Stimulated activated CD8-positive, alpha-beta memory T cell treated with anti-CD3 and anti-CD28 coated beads, Interleukin-12 subunit alpha, Interleukin-12 subunit beta, amount 100 ng/mL, for 24 hours (primary cell): ENCODE measurements around the gene POMT2.

ENCODE experiments used
- DNase-seq: peaks from one replicate; pipeline ENCODE4 v3.0.0-alpha.2; 2020; ENCODE audit errors: extremely low read depth

Gene POMT2

GRCh38 chr14:77240336-77240915 lies 80.3 kb downstream of the POMT2 start:
- no peak for DNase-seq

- DNase-seq: no peak
Observed at GRCh38 chr14:77239412-77239811, 81.3 kb downstream of the POMT2 start.

GRCh38 chr14:77238996-77239395 lies 81.7 kb downstream of the POMT2 start:
- no peak for DNase-seq

DNA sequence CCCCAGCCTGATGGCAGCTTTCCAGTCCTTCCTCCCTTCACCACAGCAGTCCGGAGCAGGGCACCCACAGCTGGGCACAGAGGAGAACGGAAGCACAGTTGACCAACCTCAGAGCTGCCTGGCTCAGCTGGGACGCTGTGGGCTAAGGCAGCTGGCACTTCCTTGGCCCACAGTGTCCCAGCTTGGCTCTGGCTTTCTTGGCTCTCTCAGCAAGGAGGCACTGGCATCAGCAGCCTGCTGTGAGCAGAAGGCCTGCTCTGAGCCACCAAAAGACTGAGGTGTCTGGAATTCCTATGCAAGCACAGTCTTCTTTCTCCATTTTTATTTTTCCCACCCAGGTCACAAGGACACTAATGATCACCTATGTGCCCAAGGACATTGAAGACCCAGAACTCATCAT lies 82.3 kb downstream of the POMT2 start:
- DNase-seq: no peak

GRCh38 chr14:77236814-77237213 lies 83.9 kb downstream of the POMT2 start:
- DNase-seq: no peak

DNA sequence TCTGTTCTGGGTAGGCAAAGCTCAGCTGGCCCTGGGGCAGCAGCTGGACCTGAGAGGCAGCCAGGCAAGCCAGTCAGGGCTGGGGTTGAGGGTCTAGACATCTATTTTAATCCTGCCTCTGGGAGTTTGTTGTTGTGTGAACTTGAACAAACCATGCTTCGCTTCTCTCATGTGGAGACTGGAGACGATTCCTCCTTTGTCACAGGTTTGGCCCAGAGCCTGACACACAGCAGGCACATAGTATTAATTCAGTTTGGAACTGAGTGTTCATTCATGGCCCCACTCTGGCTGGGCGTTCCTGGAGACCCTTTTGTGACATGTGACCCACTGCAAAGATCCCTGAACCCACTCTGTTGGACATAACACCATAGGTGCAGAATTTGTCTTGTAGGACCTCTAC lies 89.0 kb downstream of the POMT2 start:
- no peak for DNase-seq

DNA sequence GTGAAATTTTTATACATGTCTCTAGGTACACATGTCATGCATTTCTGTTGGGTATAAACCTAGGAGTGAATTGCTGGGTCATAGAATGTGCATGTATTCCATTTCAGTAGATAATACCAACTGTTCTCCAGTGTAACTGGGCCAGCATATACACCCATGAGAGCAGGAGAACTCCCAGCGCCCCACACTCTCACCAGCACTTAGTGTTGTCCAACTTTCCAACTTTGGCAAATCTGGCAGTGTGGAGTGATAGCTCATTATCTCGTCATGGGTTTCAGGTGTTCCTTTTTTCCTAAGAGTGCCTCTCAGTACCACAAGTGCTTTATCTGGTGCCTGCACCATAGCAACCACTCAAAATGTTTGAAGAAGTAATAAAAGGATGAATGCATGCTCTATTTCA lies 89.8 kb downstream of the POMT2 start:
- no peak for DNase-seq

DNA sequence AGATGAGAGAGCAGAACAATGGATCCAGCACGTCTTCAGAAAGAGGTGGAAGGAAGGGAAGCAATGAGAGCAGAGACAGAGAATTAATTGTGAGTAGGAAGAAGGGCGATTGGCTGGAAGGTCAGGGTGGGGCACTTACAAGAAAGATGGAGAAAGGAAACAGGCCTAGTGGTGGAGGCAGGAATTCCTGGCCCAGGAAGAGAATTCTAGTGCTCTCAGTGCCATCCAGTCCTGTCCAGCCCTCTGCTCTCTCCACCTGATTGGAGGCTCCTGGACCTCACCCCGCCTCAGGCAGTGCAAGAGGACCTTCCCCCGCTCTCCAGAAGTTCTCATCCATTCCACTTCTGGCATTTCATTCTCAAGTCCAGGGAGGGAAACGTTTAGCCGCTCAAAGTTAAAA lies 92.6 kb downstream of the POMT2 start:
- no peak for DNase-seq

DNA sequence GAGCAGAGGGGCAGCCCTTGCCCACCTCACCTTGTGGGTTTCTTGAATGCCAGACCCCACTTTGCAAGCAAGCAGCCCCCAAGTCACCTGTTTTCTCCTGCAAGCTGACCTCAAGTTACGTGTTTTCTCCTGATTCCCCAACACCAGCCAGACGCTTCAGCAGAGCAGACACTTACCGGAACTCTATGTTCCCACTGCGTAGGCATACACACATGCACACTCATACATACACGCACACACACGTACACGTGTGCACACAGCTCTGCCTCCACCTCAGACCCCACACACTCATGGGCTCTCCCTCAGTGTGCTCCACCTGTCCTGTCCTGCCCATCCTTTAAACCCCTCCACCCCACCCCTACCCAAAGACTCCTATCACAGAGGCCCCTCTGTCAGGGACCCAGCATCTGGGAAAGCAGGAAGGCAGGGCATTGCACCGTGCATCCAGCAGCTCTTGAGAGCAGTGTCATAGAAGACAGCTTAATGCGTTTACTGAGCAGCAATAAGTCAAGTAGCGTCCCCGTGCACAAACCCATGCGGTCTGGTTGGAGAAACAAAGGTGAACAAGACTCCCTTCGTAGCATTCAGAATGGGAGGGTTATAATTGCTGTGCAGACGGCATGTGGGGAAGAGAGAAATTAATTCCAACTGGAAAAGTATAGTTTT lies 94.7 kb downstream of the POMT2 start:
- no peak for DNase-seq

DNA sequence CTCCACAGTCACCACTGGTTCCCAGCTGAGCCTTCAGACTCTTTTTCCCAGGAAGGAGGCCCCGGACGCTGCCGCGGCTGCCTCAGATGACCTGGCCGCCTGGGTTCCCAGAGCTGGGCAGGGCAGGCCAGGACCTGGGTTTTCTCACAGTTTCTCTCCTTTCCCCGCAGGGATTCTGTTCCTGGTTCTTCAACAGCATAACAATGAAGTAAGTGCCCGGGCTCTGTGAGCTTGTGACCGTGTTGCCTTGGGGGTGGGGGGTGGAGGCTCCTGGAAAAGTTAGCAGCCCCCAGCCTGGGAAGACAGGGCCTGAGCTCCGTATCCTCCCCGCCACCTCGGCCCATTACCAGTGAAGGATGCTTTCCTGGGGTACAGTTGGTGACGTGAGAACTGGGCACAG lies 95.4 kb downstream of the POMT2 start:
- DNase-seq: no peak
